ENCODE results near the gene MCEMP1. TPM values are rescaled to one million over a fixed set of nuclear protein-coding genes. Genes with fewer than 3 reads are reported as not detected.

Gene MCEMP1
- total and polyA plus RNA-seq, 2 of the 13 experiments (the other 11 are each of a cell fraction or from before 2014, with no cell fraction given): not detected

DNA sequence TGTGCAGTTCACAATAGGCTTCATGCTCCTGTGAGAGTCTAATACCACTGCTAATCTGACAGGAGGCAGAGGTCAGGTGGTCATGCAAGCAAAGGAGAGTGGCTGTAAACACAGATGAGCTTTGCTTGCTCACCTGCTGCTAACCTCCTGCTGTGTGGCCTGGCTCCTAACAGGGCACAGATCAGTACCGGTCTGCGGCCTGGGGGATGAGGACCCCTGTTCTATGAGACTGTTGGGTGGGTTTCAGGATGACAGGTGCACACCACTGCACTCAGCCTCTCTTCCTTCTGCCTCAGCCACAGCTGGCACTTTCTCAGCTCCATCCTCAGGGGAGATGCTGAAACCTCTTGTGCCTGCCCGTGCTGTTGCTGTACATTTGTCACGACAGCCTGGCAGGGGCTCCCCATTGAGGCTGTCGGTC, 45.4 kb downstream of the MCEMP1 start (continued):
- TF ChIP-seq, protein P1, sequence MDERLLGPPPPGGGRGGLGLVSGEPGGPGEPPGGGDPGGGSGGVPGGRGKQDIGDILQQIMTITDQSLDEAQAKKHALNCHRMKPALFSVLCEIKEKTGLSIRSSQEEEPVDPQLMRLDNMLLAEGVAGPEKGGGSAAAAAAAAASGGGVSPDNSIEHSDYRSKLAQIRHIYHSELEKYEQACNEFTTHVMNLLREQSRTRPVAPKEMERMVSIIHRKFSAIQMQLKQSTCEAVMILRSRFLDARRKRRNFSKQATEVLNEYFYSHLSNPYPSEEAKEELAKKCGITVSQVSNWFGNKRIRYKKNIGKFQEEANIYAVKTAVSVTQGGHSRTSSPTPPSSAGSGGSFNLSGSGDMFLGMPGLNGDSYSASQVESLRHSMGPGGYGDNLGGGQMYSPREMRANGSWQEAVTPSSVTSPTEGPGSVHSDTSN (CRISPR knock-in tag; IDR thresholded peaks at IDR 0.05): no peak
- TF ChIP-seq, protein P2, sequence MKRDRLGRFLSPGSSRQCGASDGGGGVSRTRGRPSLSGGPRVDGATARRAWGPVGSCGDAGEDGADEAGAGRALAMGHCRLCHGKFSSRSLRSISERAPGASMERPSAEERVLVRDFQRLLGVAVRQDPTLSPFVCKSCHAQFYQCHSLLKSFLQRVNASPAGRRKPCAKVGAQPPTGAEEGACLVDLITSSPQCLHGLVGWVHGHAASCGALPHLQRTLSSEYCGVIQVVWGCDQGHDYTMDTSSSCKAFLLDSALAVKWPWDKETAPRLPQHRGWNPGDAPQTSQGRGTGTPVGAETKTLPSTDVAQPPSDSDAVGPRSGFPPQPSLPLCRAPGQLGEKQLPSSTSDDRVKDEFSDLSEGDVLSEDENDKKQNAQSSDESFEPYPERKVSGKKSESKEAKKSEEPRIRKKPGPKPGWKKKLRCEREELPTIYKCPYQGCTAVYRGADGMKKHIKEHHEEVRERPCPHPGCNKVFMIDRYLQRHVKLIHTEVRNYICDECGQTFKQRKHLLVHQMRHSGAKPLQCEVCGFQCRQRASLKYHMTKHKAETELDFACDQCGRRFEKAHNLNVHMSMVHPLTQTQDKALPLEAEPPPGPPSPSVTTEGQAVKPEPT (CRISPR knock-in tag; IDR thresholded peaks at IDR 0.05; ENCODE audit: low read depth): no peak
- no peak for TF ChIP-seq ZNF768 (CRISPR knock-in tag; IDR thresholded peaks at IDR 0.05)
- TF ChIP-seq, protein P3, sequence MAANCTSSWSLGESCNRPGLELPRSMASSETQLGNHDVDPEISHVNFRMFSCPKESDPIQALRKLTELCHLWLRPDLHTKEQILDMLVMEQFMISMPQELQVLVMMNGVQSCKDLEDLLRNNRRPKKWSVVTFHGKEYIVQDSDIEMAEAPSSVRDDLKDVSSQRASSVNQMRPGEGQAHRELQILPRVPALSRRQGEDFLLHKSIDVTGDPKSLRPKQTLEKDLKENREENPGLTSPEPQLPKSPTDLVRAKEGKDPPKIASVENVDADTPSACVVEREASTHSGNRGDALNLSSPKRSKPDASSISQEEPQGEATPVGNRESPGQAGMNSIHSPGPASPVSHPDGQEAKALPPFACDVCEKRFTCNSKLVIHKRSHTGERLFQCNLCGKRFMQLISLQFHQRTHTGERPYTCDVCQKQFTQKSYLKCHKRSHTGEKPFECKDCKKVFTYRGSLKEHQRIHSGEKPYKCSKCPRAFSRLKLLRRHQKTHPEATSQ (CRISPR knock-in tag; IDR thresholded peaks at IDR 0.05; ENCODE audit: borderline replicate concordance): no peak

DNA sequence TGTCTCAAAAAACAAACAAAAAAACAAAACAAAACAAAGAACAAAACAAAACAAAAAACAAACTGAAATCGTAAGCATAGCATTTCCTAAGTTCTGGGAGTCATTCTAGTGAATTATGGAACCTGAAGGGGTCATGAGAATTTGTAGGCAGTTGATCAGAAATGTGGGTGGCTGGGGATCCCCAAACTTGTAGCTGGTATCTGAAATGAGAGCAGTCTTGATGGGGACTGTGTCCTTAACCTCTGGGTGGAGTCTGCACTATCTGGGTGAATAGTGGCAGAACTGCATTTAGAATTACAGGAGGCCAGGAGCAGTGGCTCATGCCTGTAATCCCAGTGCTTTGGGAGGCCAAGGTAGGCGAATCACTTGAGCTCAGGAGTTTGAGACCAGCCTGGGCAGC, 48.9 kb downstream of the MCEMP1 start:
- FAIRE-seq (no peak), ATAC-seq (no peak), DNase-seq (ENCODE audit: low spot score) (no peak)
- 2% methylated on average over 2 of the region's 2 CpGs for WGBS (ENCODE audit: low lambda C conversion rate)
- Histone ChIP-seq H3K27ac (ENCODE audit: extremely low read length, insufficient read depth, low read length) (no peak overlapping the region), H3K79me2 (ENCODE audit: insufficient read depth, low read length) (no peaks in the 10 kb centered on the region), H3K4me2 (ENCODE audit: low read depth, low read length) (no peak overlapping the region), H3K4me1 (ENCODE audit: insufficient read depth, low read length) (no peaks in the 10 kb centered on the region), H3K4me3 (replicated peaks in 1 of 3; ENCODE audit: insufficient read depth in 1 of 3, low read depth in 2 of 3, low read length in 3 of 3) (no peak overlapping the region), H2AFZ (ENCODE audit: low read length) (no peak overlapping the region), H3K36me3 (replicated peaks in 1 of 2; ENCODE audit: control insufficient read depth in 1 of 2, insufficient read depth in 2 of 2, low read length in 2 of 2) (no peaks in the 10 kb centered on the region), H3K9ac (ENCODE audit: insufficient read depth, low read depth, low read length) (no peak overlapping the region), H3K27me3 (ENCODE audit: control insufficient read depth in 1 of 2, insufficient read depth in 2 of 2, low read length in 2 of 2) (peaks cover 1 to 27% of the 10 kb centered on the region in 2 experiments; a peak in 4 of 5 replicates), H3K9me3 (ENCODE audit: low read length) (no peaks in the 10 kb centered on the region), H4K20me1 (ENCODE audit: insufficient read depth, low read length) (no peaks in the 10 kb centered on the region)
- in situ Hi-C loops (cut with HindIII; ENCODE audit: extremely low pct_ligation_motif_present, low pct_unique_long_range_greater_than_20kb) (no loop called here), intact Hi-C loops (cut with micrococcal nuclease; ENCODE audit: unreplicated experiment) (no loop called here)
- ChIA-PET POLR2A (no interaction called here), CTCF (ENCODE audit: low intra/inter-chr PET ratio, low total read pairs) (no interaction called here)
- BruUV-seq (replicated peaks): no TSS peak
- TF ChIP-seq ZBTB42 (CRISPR knock-in tag; IDR thresholded peaks at IDR 0.05) (no peak), ZNF772 (CRISPR knock-in tag; IDR thresholded peaks at IDR 0.05) (no peak), ZFP36 (IDR thresholded peaks at IDR 0.05; ENCODE audit: borderline replicate concordance, low read depth, low read length, partially characterized antibody) (no peak), ZNF34 (CRISPR knock-in tag; IDR thresholded peaks at IDR 0.05; ENCODE audit: borderline replicate concordance) (no peak), ELF3 (CRISPR knock-in tag; IDR thresholded peaks at IDR 0.05) (no peak)
- TF ChIP-seq, protein P4, sequence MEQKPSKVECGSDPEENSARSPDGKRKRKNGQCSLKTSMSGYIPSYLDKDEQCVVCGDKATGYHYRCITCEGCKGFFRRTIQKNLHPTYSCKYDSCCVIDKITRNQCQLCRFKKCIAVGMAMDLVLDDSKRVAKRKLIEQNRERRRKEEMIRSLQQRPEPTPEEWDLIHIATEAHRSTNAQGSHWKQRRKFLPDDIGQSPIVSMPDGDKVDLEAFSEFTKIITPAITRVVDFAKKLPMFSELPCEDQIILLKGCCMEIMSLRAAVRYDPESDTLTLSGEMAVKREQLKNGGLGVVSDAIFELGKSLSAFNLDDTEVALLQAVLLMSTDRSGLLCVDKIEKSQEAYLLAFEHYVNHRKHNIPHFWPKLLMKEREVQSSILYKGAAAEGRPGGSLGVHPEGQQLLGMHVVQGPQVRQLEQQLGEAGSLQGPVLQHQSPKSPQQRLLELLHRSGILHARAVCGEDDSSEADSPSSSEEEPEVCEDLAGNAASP (CRISPR knock-in tag; IDR thresholded peaks at IDR 0.05; ENCODE audit: borderline replicate concordance): no peak
- TF ChIP-seq, protein P5, sequence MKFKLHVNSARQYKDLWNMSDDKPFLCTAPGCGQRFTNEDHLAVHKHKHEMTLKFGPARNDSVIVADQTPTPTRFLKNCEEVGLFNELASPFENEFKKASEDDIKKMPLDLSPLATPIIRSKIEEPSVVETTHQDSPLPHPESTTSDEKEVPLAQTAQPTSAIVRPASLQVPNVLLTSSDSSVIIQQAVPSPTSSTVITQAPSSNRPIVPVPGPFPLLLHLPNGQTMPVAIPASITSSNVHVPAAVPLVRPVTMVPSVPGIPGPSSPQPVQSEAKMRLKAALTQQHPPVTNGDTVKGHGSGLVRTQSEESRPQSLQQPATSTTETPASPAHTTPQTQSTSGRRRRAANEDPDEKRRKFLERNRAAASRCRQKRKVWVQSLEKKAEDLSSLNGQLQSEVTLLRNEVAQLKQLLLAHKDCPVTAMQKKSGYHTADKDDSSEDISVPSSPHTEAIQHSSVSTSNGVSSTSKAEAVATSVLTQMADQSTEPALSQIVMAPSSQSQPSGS (CRISPR knock-in tag; IDR thresholded peaks at IDR 0.05): no peak
- TF ChIP-seq, protein P6, sequence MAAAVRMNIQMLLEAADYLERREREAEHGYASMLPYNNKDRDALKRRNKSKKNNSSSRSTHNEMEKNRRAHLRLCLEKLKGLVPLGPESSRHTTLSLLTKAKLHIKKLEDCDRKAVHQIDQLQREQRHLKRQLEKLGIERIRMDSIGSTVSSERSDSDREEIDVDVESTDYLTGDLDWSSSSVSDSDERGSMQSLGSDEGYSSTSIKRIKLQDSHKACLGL (CRISPR knock-in tag; IDR thresholded peaks at IDR 0.05): no peak

All from HepG2 (cell line).